Measurements from ENCODE around the gene ABCA5. TPM values are rescaled to one million over a fixed set of nuclear protein-coding genes. Genes with fewer than 3 reads are reported as not detected.

Gene ABCA5
- total RNA-seq, 1 donor from 2014 or later, result 18.7 TPM

DNA sequence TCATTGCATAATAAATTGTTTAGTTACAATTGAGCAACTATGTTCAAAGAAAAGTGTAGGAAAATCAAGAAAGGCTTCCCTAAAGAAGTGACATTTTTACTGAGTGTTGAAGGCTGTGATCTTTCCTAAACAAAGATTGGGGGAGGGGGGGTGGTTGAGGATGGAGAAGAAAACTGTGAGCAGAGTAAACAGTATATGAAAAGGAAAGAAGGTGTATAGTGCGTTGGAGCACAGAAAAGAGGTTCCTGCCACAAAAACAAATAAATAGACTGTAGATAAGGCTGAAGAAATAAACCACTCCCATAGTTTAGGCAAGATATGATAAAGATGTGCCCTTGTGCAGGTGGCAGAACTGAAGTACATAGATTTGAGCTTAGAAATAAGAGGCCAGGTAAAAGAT is 106.8 kb downstream of the ABCA5 start:
- TF ChIP-seq, protein P1, sequence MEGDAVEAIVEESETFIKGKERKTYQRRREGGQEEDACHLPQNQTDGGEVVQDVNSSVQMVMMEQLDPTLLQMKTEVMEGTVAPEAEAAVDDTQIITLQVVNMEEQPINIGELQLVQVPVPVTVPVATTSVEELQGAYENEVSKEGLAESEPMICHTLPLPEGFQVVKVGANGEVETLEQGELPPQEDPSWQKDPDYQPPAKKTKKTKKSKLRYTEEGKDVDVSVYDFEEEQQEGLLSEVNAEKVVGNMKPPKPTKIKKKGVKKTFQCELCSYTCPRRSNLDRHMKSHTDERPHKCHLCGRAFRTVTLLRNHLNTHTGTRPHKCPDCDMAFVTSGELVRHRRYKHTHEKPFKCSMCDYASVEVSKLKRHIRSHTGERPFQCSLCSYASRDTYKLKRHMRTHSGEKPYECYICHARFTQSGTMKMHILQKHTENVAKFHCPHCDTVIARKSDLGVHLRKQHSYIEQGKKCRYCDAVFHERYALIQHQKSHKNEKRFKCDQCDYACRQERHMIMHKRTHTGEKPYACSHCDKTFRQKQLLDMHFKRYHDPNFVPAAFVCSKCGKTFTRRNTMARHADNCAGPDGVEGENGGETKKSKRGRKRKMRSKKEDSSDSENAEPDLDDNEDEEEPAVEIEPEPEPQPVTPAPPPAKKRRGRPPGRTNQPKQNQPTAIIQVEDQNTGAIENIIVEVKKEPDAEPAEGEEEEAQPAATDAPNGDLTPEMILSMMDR (IDR thresholded peaks at IDR 0.05; ENCODE audit: unreplicated experiment), result no peak
- H3K4me3 Mint-ChIP-seq (ENCODE audit: unreplicated experiment), result no peak overlapping the region
- peaks cover 8% of the 10 kb centered on the region for H3K4me1 Mint-ChIP-seq (ENCODE audit: unreplicated experiment)

DNA sequence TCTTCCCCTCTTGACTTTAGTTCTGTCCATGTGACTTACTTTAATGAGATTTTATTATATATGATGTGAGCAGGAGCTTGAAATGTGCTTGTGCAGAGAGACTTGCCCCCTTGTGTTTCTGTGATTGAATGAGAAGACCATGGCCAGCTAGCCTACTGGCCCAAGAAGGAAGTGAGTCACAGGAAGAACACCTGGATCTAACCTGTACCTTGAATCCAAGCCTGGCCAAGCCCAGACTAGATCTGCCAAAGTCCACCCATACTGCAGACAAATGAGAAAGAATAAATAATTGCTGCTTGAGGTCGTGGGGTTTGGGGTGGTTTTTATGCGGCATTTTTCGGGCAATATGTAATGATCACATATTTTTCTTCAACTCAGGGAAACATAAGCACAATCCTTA is 107.9 kb downstream of the ABCA5 start:
- Mint-ChIP-seq H3K36me3 (ENCODE audit: low read depth, unreplicated experiment) (no peaks in the 10 kb centered on the region), H3K27me3 (ENCODE audit: unreplicated experiment) (no peaks in the 10 kb centered on the region)
- TF ChIP-seq, protein P1 (IDR thresholded peaks at IDR 0.05; ENCODE audit: unreplicated experiment), result no peak

More for the DNA sequence above, 106.8 kb downstream of the ABCA5 start:
- Mint-ChIP-seq H3K27ac (ENCODE audit: unreplicated experiment) (no peak overlapping the region), H3K27me3 (ENCODE audit: unreplicated experiment) (no peaks in the 10 kb centered on the region), H3K9me3 (ENCODE audit: unreplicated experiment) (no peaks in the 10 kb centered on the region), H3K36me3 (ENCODE audit: low read depth, unreplicated experiment) (no peaks in the 10 kb centered on the region)
- no peak for DNase-seq (ENCODE audit: low spot score)

DNA sequence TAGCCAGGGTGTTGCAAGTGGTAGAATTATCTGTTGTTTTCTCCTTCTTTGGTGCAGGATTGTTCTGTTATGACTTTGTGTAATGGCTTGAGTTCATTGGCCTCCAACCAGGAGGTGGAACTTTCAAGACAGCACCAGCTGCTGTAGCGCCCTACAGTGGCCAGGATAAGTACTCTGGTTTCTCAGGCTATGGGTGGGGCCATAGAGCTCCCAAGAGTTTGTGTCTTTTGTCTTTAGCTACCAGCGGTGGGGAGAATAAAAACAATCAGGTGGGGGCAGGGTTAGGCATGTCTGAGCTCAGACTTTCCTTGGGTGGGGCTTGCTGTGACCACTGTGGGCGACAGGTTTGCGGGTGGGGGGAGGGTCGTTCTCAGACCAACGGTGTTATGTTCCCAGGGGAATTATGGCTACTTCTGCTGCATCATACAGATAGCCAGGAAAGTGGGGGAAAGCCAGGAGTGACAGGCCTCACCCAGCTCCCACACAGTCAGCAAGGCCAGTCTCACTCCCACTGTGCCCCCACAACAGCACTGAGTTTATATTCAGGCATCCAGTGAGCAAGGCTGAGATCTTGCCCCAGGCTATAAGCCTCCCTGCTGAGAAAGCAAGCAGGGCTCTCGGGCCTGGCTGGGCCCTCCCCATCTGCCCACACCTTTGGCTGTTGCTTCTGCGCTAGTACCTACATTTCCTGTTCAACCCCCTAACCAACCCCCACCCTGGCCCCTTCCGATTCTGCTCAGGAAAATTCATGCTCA is 113.7 kb downstream of the ABCA5 start:
- Mint-ChIP-seq H3K27me3 (ENCODE audit: unreplicated experiment) (no peaks in the 10 kb centered on the region), H3K36me3 (ENCODE audit: low read depth, unreplicated experiment) (no peaks in the 10 kb centered on the region), H3K9me3 (ENCODE audit: unreplicated experiment) (no peaks in the 10 kb centered on the region), H3K4me3 (ENCODE audit: unreplicated experiment) (no peak overlapping the region), H3K4me1 (ENCODE audit: unreplicated experiment) (no peaks in the 10 kb centered on the region), H3K27ac (ENCODE audit: unreplicated experiment) (no peak overlapping the region)
- DNase-seq (ENCODE audit: low spot score), result no peak
- TF ChIP-seq, protein P1 (IDR thresholded peaks at IDR 0.05; ENCODE audit: unreplicated experiment), result no peak

More for the DNA sequence above, 107.9 kb downstream of the ABCA5 start:
- no peaks in the 10 kb centered on the region for H3K9me3 Mint-ChIP-seq (ENCODE audit: unreplicated experiment)
- DNase-seq (ENCODE audit: low spot score), result no peak
- no peak overlapping the region for H3K27ac Mint-ChIP-seq (ENCODE audit: unreplicated experiment)
- peaks cover 6% of the 10 kb centered on the region for H3K4me1 Mint-ChIP-seq (ENCODE audit: unreplicated experiment)
- no peak overlapping the region for H3K4me3 Mint-ChIP-seq (ENCODE audit: unreplicated experiment)

DNA sequence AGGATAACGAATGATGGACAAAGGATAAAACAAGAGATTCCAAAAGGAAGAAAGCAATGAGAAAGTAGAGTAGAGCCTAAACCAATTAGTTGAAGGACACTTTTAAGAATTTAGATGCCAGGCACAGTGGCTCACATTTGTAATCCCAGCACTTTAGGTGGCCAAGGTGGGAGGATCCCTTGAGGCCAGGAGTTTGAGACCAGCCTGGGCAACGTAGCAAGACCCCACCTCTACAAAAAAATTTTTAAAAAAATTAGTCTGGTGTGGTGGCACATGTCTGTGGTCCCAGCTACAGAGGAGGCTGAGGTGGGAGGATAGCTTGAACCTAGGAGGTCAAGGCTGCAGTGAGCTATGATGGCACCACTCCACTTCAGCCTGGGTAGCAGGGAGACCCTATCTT is 118.3 kb downstream of the ABCA5 start:
- Mint-ChIP-seq H3K36me3 (ENCODE audit: low read depth, unreplicated experiment) (no peaks in the 10 kb centered on the region), H3K27me3 (ENCODE audit: unreplicated experiment) (peaks cover 1% of the 10 kb centered on the region), H3K27ac (ENCODE audit: unreplicated experiment) (no peak overlapping the region), H3K4me1 (ENCODE audit: unreplicated experiment) (no peaks in the 10 kb centered on the region), H3K4me3 (ENCODE audit: unreplicated experiment) (no peak overlapping the region), H3K9me3 (ENCODE audit: unreplicated experiment) (no peaks in the 10 kb centered on the region)
- TF ChIP-seq, protein P1 (IDR thresholded peaks at IDR 0.05; ENCODE audit: unreplicated experiment), result no peak
- DNase-seq (ENCODE audit: low spot score), result no peak

DNA sequence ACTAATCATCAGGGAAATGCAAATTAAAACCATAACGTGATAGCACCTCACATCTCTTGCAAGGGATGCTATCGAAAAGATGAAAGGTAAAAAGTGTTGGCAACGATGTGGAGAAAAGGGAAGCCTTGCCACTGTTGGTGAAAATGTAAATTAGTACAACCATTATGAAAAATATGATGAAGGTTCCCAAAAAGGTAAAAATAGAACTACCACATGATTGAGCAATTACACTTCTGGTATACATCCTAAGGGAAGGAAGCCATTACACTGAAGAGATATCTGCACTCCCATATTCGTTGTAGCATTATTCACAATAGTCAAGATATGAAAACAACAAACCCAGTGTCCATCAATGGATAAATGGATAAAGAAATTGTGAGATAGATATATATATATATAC is 119.8 kb downstream of the ABCA5 start:
- Mint-ChIP-seq H3K27me3 (ENCODE audit: unreplicated experiment) (peaks cover 1% of the 10 kb centered on the region), H3K4me1 (ENCODE audit: unreplicated experiment) (no peaks in the 10 kb centered on the region), H3K36me3 (ENCODE audit: low read depth, unreplicated experiment) (no peaks in the 10 kb centered on the region), H3K4me3 (ENCODE audit: unreplicated experiment) (no peak overlapping the region), H3K27ac (ENCODE audit: unreplicated experiment) (no peak overlapping the region), H3K9me3 (ENCODE audit: unreplicated experiment) (no peaks in the 10 kb centered on the region)
- TF ChIP-seq, protein P1 (IDR thresholded peaks at IDR 0.05; ENCODE audit: unreplicated experiment), result no peak
- DNase-seq (ENCODE audit: low spot score), result no peak

Data from endothelial cell (in vitro differentiated cells).